GM18508 (cell line): Measurements from ENCODE around the gene BPIFA3.

ENCODE experiments used
- ATAC-seq: cut with Tn5 transposase; IDR thresholded peaks from one replicate; pipeline ENCODE4 v1.9.1; 2021; ENCODE audit warnings: moderate number of reproducible peaks; ENCODE audit not compliant: insufficient read depth, unreplicated experiment

Gene BPIFA3

GRCh38 chr20:33211817-33212424 is 5.2 kb upstream of the BPIFA3 start:
- no peak for ATAC-seq

- no peak for ATAC-seq
Observed at GRCh38 chr20:33224399-33224798, 7.2 kb downstream of the BPIFA3 start.

DNA sequence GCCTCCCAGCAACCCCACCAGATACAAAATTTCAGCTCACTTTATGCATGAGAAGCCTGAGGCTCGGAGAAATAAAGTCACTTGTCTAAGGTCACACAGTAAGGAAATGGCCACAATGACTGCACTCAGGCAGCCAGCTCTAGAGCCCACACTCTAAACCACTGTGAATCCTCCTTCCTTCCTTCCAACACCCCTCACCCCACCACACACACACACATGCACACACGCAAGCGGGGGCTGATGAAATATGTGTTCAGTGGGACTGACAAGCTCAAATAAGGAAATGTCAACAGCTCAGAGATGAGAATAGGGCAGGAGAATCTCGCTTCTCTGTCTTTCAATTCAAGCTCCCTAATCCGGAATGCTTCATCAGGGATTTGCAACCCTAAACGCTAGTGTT is 12.7 kb downstream of the BPIFA3 start:
- no peak for ATAC-seq

DNA sequence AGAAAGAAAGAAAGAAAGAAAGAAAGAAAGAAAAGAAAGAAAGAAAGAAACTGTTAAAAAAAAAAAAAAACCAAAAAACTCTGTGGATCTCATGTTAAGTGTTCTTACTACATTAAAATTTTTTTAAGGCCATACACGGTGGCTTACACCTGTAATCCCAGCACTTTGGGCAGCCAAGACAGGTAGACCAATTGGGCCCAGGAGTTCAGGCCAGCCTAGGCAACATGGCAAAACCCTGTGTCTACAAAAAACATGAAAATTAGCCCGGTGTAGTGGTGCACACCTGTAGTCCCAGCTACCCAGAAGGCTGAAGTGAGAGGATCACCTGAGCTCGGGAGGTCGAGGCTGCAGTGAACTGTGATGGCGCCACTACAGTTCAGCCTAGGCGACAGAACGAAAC is 14.1 kb downstream of the BPIFA3 start:
- no peak for ATAC-seq

DNA sequence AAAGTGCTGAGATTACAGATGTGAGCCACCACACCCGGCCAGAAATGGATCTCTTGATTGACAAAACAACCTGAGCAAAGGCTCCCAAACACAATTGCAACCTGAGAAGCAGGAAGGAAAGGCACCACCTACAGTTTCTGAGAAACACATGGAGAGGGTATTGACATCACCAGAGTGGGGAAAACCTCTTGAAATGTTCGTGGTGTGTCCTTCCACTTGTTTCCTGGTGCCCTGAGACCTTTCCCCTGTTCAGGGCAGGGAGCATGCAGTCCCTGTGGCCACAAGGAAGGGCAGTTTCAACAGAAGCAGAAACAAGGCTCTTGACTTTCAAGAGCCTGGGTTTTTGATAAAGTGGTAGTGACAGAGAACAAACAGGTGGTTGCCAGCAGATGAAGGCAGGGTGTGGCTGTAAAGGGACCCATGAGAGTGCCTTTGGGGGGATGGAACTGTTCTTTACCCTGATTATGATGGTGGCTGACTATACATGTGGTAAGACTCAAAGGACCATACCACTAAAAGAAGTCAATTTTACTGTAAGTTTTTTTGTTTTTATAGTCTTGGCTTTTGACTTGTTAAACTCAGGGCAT is 15.4 kb downstream of the BPIFA3 start:
- ATAC-seq: no peak

- ATAC-seq: no peak
Observed at GRCh38 chr20:33233129-33233774, 16.1 kb downstream of the BPIFA3 start.

- ATAC-seq: no peak
Observed at GRCh38 chr20:33234050-33234449, 16.9 kb downstream of the BPIFA3 start.

DNA sequence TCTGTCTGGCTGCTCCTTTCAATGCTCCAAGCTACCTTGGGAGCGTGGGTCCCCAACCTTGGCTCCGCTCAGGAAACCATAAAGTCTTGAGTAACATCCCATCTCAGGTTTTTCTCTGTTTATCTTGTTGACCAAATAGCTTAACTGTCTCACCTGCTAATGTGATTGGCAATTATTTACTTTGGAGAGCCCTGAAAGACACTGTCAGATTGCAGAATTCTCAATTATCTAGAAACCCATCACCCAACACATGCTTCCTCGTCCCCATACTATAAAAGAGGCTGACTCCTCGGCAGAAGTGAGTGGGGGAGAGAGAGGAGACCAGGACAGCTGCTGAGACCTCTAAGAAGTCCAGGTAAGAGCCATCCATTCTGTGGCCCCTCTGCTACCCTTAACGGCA is 18.5 kb downstream of the BPIFA3 start, which contains the start of gene BPIFA1:
BPIFA1 (plus strand) TSS at position 301 of the 400 bp plus-strand sequence. CDS start 1,716 bp downstream, outside the sequence.
- ATAC-seq: no peak

- ATAC-seq: no peak
Observed at GRCh38 chr20:33236351-33236750, 19.2 kb downstream of the BPIFA3 start.

- no peak for ATAC-seq
Observed at GRCh38 chr20:33237989-33238388, 20.8 kb downstream of the BPIFA3 start.

DNA sequence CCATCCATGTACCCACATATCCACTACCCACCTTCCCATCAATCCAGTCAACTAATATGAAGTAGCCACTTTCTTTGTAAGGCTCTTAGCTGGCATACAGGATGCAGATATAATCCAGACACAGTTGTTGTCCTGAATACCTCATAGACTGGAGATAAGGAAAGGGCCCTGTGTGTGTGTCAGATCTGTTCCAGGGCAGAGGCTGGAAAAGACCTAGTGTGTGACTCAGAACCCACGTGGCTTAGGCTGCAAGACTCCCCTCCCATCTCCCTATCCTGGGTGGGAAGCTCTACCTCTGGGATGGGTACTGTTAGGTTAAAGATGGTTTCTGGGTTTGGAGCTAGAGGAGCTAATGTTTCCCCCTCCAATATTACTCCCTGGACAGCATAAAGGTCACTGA is 22.3 kb downstream of the BPIFA3 start:
- ATAC-seq: no peak

DNA sequence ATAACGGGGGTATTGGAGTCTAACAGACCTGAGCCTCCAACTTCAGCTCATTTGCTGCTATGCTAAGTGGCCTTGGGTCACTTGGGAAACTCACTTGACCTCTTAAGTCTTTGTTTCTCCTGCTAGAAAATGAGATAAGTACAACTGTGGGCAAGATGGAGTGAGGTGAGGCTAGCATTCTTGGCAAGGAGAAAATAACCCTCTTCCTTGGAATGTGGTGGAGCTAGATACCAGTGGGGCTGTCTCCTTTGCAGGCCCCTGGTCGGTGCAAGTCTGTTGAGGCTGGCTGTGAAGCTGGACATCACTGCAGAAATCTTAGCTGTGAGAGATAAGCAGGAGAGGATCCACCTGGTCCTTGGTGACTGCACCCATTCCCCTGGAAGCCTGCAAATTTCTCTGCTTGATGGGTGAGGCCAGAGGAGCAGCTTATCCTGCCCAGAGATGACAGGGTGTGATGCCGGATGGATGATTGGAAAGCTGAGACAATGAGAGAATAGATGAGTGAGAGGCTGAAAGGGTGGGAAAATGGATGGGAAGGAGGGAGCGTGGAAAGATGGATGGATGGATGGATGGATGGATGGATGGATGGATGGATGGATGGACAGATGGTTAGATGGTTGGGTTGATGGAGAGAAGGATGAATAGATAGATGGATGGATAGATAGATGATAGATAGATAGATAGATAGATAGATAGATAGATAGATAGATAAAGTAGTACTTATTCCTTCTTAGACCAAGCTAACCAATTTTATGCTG is 23.0 kb downstream of the BPIFA3 start:
- no peak for ATAC-seq

DNA sequence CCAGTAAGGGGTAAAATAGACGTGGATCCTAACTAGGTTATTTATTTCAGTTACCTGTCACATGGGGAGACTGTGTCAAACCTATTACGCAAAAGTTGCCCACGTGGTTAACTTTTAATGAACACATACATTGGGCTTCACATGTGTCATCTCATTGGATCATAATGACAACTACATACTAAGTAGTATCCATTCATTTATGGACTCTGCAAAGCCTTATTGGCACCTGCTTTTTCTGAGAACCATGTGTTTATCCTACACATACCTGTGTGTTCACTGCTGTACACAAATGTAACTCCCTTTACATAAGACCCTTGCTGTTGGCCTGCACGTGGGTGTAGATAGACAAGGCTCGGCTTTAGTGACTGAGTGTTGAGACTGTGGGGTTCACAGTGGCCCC is 23.8 kb downstream of the BPIFA3 start:
- ATAC-seq: no peak

- ATAC-seq: no peak
Observed at GRCh38 chr20:33242319-33243100, 25.4 kb downstream of the BPIFA3 start.

DNA sequence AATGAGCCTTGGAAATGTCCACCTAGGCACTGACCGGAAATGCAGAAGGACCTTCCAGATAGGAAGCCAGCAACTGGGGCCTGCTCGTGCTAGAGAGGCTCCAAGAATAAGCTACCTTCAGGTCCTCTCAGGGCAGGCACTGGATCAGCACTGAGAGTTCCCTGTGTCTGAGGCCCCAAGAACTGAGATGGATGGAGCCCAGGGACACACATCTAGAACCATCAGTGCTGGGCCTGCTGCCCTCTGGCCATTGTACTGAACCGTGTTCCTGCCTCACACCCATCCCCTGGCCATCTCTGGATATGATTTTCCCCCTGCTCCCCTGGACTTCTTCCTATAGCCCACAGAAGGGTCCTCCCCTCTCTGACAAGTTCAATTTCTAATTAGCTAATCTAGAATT is 28.9 kb downstream of the BPIFA3 start:
- ATAC-seq: no peak

DNA sequence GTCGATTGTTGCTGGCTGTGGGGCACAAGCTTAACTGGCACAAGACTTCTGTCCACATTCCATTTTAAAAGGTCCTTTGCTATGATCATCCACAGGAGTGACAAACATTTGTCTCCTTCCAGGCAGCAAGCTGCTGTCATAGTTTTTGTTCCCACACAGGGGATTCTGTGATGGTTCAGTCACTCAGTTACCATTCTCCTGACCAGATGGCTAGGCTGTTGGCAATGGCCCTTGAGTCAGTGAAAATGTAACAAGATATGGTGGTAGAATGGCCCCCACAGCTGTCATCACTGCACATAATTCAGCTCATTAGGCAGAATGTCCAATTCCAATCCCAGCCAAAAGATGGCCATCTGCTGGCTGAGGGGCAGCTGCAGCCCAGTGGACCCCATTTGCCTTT is 32.3 kb downstream of the BPIFA3 start:
- ATAC-seq: no peak

DNA sequence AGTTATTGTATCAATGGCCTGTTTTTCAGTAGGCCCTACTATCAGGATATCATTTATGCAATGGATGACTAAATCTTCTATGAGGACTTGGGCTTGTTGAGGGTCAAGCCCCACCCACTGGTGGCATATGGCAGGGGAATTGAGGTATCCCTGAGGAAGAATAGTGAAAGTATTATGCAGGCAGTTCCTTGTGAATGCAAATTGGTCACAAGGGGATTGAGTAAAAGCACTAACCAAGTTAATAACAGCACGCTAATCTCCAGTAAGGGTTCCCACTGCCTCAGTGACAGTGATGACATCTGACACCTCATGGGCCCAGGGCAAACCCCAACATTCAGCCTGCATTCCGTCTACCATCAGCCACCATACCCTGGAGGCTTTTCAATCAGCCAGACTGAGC is 33.5 kb downstream of the BPIFA3 start:
- no peak for ATAC-seq

- no peak for ATAC-seq
Observed at GRCh38 chr20:33251496-33251895, 34.3 kb downstream of the BPIFA3 start.

DNA sequence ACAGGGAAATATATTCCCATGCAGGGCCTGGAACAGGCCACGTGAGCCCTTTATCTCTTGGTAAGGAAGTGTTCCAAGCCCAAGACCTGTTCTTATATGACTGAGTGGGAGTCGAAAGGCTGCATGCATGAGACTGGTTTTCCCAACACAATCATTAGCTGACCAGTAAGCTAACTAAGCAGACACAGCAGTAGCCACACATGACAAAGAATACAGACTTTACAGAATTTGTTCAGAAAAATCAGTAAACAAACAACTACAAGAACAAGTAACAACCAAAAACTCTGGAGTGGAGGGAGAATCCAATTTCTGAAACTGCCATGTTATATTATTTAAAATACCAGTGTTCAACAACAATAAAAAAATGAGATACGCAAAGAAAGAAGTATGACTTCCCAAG is 35.3 kb downstream of the BPIFA3 start:
- ATAC-seq: no peak

DNA sequence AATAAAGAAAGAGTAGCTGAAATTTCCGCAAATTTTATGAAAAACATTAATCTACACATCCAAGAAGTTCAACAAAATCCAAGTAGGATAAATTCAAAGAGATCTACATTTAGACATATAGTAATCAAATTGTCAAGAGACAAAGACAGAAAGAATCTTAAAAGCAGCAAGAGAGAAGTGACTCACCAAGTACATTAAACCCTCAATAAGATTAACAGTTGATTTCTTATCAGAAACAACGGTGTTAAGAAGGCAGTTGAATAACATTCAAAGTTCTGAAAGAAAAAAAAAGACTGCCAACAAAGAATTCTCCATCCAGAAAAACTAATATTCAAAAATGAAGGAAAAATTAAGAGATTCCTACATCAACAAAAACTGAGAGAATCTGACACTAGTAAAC is 37.9 kb downstream of the BPIFA3 start:
- ATAC-seq: no peak
